K562 (cell line): ENCODE data around the gene FCSK. TPM values are rescaled to one million over a fixed set of nuclear protein-coding genes. Genes with fewer than 3 reads are reported as not detected.

Experiments
- CXXC5 ChIP-seq: fragments of 250-450 bp; sonication (Bioruptor Pico); IDR thresholded peaks from 2 replicates; pipeline ENCODE4 v1.8.0; 2022; ENCODE audit warnings: inconsistent platforms, mild to moderate bottlenecking, moderate library complexity
- ETV1 ChIP-seq: fragments of 450-650 bp; conservative IDR thresholded peaks from 2 replicates; pipeline ENCODE4 v1.6.1; 2016; ENCODE audit warnings: missing genetic modification characterization, control low read depth, low read depth, missing compliant biosample characterization
- HDAC3 ChIP-seq: fragments of 450-650 bp; IDR thresholded peaks from 2 replicates; pipeline ENCODE4 v1.6.1; 2018; ENCODE audit warnings: borderline replicate concordance, mild to moderate bottlenecking, moderate library complexity; ENCODE audit not compliant: partially characterized antibody
- KAT8 ChIP-seq: fragments of 450-650 bp; IDR thresholded peaks from 2 replicates; pipeline ENCODE4 v1.6.1; 2016; ENCODE audit warnings: low read depth, mild to moderate bottlenecking
- KHSRP ChIP-seq: fragments of 450-650 bp; IDR thresholded peaks from 2 replicates; pipeline ENCODE4 v1.6.1; 2017
- PHF20 ChIP-seq: fragments of 450-650 bp; IDR thresholded peaks from 2 replicates; pipeline ENCODE4 v1.6.1; 2018; ENCODE audit not compliant: partially characterized antibody
- PHF21A ChIP-seq: fragments of 450-650 bp; IDR thresholded peaks from 2 replicates; pipeline ENCODE4 v1.6.1; 2017; ENCODE audit warnings: low read depth, borderline replicate concordance
- POLR2H ChIP-seq: IDR thresholded peaks from 2 replicates; pipeline ENCODE4 v1.6.1; 2016; ENCODE audit warnings: missing genetic modification characterization, low read depth, mild to moderate bottlenecking, control low read depth, missing compliant biosample characterization, moderate library complexity
- RCOR1 ChIP-seq, 2 experiments: IDR thresholded peaks; 2 replicates each; pipeline ENCODE4 v1.6.1; 2012; ENCODE audit warnings: low read depth in 2 of 2, low read length in 2 of 2, borderline replicate concordance in 1 of 2, improper control_type of control experiment in 1 of 2
- SAFB ChIP-seq: fragments of 200-400 bp; formaldehyde crosslinking; IDR thresholded peaks from 2 replicates; pipeline ENCODE4 v1.6.1; 2017; ENCODE audit warnings: low read depth, low read length, borderline replicate concordance
- SMAD1 ChIP-seq: fragments of 150-350 bp; IDR thresholded peaks from 2 replicates; pipeline ENCODE4 v1.6.1; 2014; ENCODE audit warnings: low read length, low read depth; ENCODE audit not compliant: partially characterized antibody
- SMARCB1 ChIP-seq: IDR thresholded peaks from 2 replicates; pipeline ENCODE4 v1.6.1; 2011; ENCODE audit warnings: improper control_type of control experiment, low read depth; ENCODE audit not compliant: insufficient read length
- SMARCC2 ChIP-seq: fragments of 450-650 bp; IDR thresholded peaks from 2 replicates; pipeline ENCODE4 v1.6.1; 2017; ENCODE audit warnings: antibody characterized with exemption, moderate library complexity, mild to moderate bottlenecking, low read depth
- ZNF274 ChIP-seq: IDR thresholded peaks from 2 replicates; pipeline ENCODE4 v1.6.1; 2011; ENCODE audit warnings: low read depth, mild to moderate bottlenecking, low read length, moderate library complexity, borderline replicate concordance
- ZNF41 ChIP-seq: fragments of 250-450 bp; sonication (Bioruptor Pico); conservative IDR thresholded peaks from 2 replicates; pipeline ENCODE4 v1.4.0; 2020; ENCODE audit warnings: mild to moderate bottlenecking
- polyA plus RNA-seq, 8 experiments: library from polyadenylated mRNA; depleted of rRNA in 4 of 8; stranded (reverse) in 5 of 8; unstranded in 3 of 8; fragments of >200 nt; fragmentation: Nextera tagmentation in 2 of 8; fragmentation: Illumina TruSeq in 1 of 8; extraction: Ambion mirVana in 2 of 8; extraction: Trizol in 1 of 8; gene quantifications; 2 replicates each; pipeline versions ENCODE4 v1.2.1 to v1.2.3, GENCODE V29; 2011 to 2014; ENCODE audit warnings: inconsistent platforms in 1 of 8, missing spikeins in 1 of 8
- total RNA-seq, 7 experiments: library from RNA; depleted of rRNA in 6 of 7; stranded (reverse); fragments of >200 nt in 6 of 7; fragmentation: Illumina TruSeq in 2 of 7; extraction: Trizol in 2 of 7; gene quantifications; 2 replicates each; pipeline versions ENCODE4 v1.2.1 to v1.2.3, GENCODE V29; 2011 to 2021; ENCODE audit warnings: low replicate concordance in 1 of 7
- TF ChIP-seq, protein P1 (sequence below): fragments of 450-650 bp; IDR thresholded peaks from one replicate; pipeline ENCODE4 v1.6.1; 2018; ENCODE audit warnings: mild to moderate bottlenecking, moderate library complexity; ENCODE audit not compliant: partially characterized antibody
- TF ChIP-seq, protein P2 (sequence below): fragments of 200-800 bp; sonication (Bioruptor generic); IDR thresholded peaks from 2 replicates; pipeline ENCODE4 v1.6.1; 2017; ENCODE audit warnings: missing genetic modification characterization, missing compliant biosample characterization
- TF ChIP-seq, protein P3 (sequence below): sonication (generic); formaldehyde crosslinking; IDR thresholded peaks from 2 replicates; pipeline ENCODE4 v1.9.0; 2022; ENCODE audit warnings: mild to moderate bottlenecking, missing genetic modification reagents
- TF ChIP-seq, protein P4 (sequence below): sonication (generic); formaldehyde crosslinking; IDR thresholded peaks from 2 replicates; pipeline ENCODE4 v1.5.0; 2020; ENCODE audit warnings: missing genetic modification reagents
- TF ChIP-seq, protein P5 (sequence below): fragments of 250-450 bp; sonication (Bioruptor Pico); IDR thresholded peaks from 2 replicates; pipeline ENCODE4 v1.8.0; 2021; ENCODE audit warnings: mild to moderate bottlenecking, moderate library complexity
- TF ChIP-seq, protein P6 (sequence below): fragments of 450-650 bp; formaldehyde crosslinking; IDR thresholded peaks from 2 replicates; pipeline ENCODE4 v1.4.0; 2020; ENCODE audit warnings: mild to moderate bottlenecking, mixed read lengths

FCSK gene
- total and polyA plus RNA-seq, 9 of the 15 experiments (the other 6 are each of a cell fraction or from before 2014, with no cell fraction given): 0.92 to 18.6 (median 8.3) TPM

DNA sequence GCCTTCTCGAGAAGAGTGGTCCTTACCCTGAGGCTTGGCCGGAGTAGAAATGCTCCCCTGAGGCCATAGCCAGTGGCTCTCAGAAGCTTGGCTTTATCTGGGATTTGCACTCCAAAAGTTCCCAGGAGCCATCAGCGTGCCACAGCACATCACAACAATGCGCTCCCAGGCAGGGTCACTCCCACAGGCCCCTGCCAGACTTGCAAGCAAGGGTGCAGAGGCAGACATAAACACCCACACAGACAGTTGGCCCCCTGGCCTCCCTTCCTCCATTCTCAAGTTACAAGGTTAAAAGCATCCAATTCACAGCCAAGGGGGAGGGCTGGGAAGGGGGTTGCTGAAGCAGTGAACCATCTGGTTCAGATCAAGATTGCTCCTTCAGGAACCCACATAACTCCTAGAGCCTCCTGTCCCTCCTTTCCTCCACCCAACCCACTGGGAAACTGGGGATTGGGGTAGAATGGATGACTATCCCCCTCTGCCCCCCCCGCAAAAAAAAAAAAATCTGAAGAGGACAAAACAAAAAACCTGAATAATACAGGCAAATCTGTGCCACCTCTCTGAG, 17.3 kb upstream of the FCSK start (continued):
- TF ChIP-seq, protein P1, sequence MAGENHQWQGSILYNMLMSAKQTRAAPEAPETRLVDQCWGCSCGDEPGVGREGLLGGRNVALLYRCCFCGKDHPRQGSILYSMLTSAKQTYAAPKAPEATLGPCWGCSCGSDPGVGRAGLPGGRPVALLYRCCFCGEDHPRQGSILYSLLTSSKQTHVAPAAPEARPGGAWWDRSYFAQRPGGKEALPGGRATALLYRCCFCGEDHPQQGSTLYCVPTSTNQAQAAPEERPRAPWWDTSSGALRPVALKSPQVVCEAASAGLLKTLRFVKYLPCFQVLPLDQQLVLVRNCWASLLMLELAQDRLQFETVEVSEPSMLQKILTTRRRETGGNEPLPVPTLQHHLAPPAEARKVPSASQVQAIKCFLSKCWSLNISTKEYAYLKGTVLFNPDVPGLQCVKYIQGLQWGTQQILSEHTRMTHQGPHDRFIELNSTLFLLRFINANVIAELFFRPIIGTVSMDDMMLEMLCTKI: no peak
- TF ChIP-seq POLR2H (tag) (no peak), ZNF41 (CRISPR knock-in tag) (no peak), SMARCB1 (no peak), SAFB (no peak), SMAD1 (peak; percentile 61), SMARCC2 (no peak), RCOR1 (IDR thresholded peaks at IDR 0.05; ENCODE audit: borderline replicate concordance in 1 of 2, low read depth in 2 of 2, low read length in 2 of 2) (peak in 1 of 2 experiments; percentile 69; a peak in 2 of 4 replicates), ZNF274 (no peak), CXXC5 (CRISPR knock-in tag) (peak; percentile 54), KAT8 (no peak), HDAC3 (peak; percentile 89), PHF21A (peak; percentile 96), ETV1 (tag) (no peak), KHSRP (no peak), PHF20 (no peak)
- TF ChIP-seq, protein P2, sequence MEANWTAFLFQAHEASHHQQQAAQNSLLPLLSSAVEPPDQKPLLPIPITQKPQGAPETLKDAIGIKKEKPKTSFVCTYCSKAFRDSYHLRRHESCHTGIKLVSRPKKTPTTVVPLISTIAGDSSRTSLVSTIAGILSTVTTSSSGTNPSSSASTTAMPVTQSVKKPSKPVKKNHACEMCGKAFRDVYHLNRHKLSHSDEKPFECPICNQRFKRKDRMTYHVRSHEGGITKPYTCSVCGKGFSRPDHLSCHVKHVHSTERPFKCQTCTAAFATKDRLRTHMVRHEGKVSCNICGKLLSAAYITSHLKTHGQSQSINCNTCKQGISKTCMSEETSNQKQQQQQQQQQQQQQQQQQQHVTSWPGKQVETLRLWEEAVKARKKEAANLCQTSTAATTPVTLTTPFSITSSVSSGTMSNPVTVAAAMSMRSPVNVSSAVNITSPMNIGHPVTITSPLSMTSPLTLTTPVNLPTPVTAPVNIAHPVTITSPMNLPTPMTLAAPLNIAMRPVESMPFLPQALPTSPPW (CRISPR knock-in tag): peak; percentile 92
- TF ChIP-seq, protein P3, sequence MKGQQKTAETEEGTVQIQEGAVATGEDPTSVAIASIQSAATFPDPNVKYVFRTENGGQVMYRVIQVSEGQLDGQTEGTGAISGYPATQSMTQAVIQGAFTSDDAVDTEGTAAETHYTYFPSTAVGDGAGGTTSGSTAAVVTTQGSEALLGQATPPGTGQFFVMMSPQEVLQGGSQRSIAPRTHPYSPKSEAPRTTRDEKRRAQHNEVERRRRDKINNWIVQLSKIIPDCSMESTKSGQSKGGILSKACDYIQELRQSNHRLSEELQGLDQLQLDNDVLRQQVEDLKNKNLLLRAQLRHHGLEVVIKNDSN (CRISPR knock-in tag): no peak
- TF ChIP-seq, protein P4, sequence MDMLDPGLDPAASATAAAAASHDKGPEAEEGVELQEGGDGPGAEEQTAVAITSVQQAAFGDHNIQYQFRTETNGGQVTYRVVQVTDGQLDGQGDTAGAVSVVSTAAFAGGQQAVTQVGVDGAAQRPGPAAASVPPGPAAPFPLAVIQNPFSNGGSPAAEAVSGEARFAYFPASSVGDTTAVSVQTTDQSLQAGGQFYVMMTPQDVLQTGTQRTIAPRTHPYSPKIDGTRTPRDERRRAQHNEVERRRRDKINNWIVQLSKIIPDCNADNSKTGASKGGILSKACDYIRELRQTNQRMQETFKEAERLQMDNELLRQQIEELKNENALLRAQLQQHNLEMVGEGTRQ (CRISPR knock-in tag): no peak
- TF ChIP-seq, protein P5, sequence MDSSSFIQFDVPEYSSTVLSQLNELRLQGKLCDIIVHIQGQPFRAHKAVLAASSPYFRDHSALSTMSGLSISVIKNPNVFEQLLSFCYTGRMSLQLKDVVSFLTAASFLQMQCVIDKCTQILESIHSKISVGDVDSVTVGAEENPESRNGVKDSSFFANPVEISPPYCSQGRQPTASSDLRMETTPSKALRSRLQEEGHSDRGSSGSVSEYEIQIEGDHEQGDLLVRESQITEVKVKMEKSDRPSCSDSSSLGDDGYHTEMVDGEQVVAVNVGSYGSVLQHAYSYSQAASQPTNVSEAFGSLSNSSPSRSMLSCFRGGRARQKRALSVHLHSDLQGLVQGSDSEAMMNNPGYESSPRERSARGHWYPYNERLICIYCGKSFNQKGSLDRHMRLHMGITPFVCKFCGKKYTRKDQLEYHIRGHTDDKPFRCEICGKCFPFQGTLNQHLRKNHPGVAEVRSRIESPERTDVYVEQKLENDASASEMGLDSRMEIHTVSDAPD (CRISPR knock-in tag): no peak
- TF ChIP-seq, protein P6, sequence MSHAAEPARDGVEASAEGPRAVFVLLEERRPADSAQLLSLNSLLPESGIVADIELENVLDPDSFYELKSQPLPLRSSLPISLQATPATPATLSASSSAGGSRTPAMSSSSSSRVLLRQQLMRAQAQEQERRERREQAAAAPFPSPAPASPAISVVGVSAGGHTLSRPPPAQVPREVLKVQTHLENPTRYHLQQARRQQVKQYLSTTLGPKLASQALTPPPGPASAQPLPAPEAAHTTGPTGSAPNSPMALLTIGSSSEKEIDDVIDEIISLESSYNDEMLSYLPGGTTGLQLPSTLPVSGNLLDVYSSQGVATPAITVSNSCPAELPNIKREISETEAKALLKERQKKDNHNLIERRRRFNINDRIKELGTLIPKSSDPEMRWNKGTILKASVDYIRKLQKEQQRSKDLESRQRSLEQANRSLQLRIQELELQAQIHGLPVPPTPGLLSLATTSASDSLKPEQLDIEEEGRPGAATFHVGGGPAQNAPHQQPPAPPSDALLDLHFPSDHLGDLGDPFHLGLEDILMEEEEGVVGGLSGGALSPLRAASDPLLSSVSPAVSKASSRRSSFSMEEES (CRISPR knock-in tag): no peak
